Peyer's patch (tissue), 4 donors: ENCODE results near the gene CDH6. TPM values are rescaled to one million over a fixed set of nuclear protein-coding genes. Genes with fewer than 3 reads are reported as not detected.

Experiments used
- DNase-seq, 3 donors: peaks; one replicate each; pipeline ENCODE4 v3.0.0-alpha.2; 2017 to 2019
- H3K27ac ChIP-seq, 4 donors: fragments of 200-600 bp; sonication (generic); one replicate each; pipeline ENCODE4 v1.5.1; 2016 to 2019
- H3K27me3 ChIP-seq, 2 donors: fragments of 200-600 bp; sonication (generic); one replicate each; pipeline ENCODE4 v1.5.1; 2019
- H3K36me3 ChIP-seq, 3 donors: fragments of 200-600 bp; sonication (generic); one replicate each; pipeline ENCODE4 v1.5.1; 2016 to 2019
- H3K4me1 ChIP-seq, 4 donors: fragments of 200-600 bp; sonication (generic); one replicate each; pipeline ENCODE4 v1.5.1; 2016 to 2019
- H3K4me3 ChIP-seq, 4 donors: fragments of 200-600 bp; sonication (generic); 1 replicate in 3 of 4; 2 replicates in 1 of 4; pipeline ENCODE4 v1.5.1; 2016 to 2019; ENCODE audit warnings: mild to moderate bottlenecking in 1 of 4
- H3K9me3 ChIP-seq, 4 donors: fragments of 200-600 bp; sonication (generic); one replicate each; pipeline ENCODE4 v1.5.1; 2016 to 2019; ENCODE audit warnings: mild to moderate bottlenecking in 1 of 4
- POLR2A ChIP-seq, 2 donors: fragments of 450-650 bp; IDR thresholded peaks; one replicate each; pipeline ENCODE4 v1.5.1; 2017; ENCODE audit warnings: antibody characterized with exemption in 2 of 2, mild to moderate bottlenecking in 2 of 2, moderate library complexity in 2 of 2
- total RNA-seq, 4 donors: library from RNA; depleted of rRNA; stranded (reverse); fragments of >200 nt; gene quantifications; one replicate each; pipeline ENCODE4 v1.1.0, GENCODE V29; 2016
- TF ChIP-seq, protein P1 (sequence below), 6 experiments: fragments of 450-650 bp in 4 of 6; fragments of 200-600 bp in 2 of 6; sonication (generic) in 1 of 6; IDR thresholded peaks; one replicate each; pipeline ENCODE4 v1.5.1; 2017 to 2019; ENCODE audit warnings: antibody characterized with exemption in 6 of 6, mild to moderate bottlenecking in 3 of 6, moderate library complexity in 1 of 6

CDH6 gene
- total RNA-seq, 4 donors from 2014 or later = 0.85 to 5.8 (median 1.1) TPM

DNA sequence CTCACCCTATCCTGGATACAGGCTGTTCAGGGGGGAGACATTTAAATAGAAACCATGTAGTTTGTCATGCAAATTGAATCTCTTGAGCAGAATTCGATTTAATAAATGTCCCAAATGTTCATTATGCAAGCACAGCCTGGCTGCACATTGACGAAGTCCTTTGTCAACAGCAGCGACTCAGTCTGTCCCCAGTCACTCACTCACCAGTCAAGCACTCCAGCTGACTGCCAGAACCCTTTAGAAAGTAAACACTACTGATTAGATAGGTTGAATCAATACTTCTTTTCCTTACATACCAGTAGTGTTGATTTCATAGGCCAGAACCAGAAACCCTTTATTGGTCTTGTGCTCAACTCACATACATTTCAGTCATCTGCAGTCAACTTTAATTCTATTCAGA is 27.5 kb downstream of the CDH6 start:
- Histone ChIP-seq H3K27me3 (no peaks in the 10 kb centered on the region), H3K9me3 (no peaks in the 10 kb centered on the region), H3K27ac (no peak overlapping the region), H3K4me1 (no peaks in the 10 kb centered on the region), H3K36me3 (no peaks in the 10 kb centered on the region), H3K4me3 (no peak overlapping the region)
- no peak for DNase-seq
- TF ChIP-seq, protein P1, sequence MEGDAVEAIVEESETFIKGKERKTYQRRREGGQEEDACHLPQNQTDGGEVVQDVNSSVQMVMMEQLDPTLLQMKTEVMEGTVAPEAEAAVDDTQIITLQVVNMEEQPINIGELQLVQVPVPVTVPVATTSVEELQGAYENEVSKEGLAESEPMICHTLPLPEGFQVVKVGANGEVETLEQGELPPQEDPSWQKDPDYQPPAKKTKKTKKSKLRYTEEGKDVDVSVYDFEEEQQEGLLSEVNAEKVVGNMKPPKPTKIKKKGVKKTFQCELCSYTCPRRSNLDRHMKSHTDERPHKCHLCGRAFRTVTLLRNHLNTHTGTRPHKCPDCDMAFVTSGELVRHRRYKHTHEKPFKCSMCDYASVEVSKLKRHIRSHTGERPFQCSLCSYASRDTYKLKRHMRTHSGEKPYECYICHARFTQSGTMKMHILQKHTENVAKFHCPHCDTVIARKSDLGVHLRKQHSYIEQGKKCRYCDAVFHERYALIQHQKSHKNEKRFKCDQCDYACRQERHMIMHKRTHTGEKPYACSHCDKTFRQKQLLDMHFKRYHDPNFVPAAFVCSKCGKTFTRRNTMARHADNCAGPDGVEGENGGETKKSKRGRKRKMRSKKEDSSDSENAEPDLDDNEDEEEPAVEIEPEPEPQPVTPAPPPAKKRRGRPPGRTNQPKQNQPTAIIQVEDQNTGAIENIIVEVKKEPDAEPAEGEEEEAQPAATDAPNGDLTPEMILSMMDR (IDR thresholded peaks at IDR 0.05) = no peak
- TF ChIP-seq POLR2A (IDR thresholded peaks at IDR 0.05) = no peak

DNA sequence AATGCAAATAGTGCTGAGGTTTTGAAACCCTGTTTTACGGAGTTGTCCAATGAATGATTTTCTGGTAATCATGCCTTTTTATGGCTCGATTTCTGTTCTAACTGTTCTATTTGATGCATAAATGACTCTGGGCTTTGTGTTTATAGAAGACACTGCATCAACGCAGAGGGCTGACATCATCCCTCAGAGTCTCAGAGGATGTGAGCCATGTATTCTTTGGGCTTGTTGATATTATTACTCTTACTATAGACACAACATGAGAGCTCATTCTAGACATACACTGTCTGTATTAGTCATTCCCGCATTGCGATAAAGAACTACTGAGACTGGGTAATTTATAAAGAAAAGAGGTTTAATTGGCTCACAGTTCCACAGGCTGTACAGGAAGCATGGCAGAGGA is 31.6 kb downstream of the CDH6 start:
- no peaks in the 10 kb centered on the region for H3K27me3 ChIP-seq
- H3K9me3 ChIP-seq = no peaks in the 10 kb centered on the region
- no peaks in the 10 kb centered on the region for H3K4me1 ChIP-seq
- TF ChIP-seq POLR2A (IDR thresholded peaks at IDR 0.05) = no peak
- TF ChIP-seq, protein P1 (IDR thresholded peaks at IDR 0.05) = no peak
- no peaks in the 10 kb centered on the region for H3K36me3 ChIP-seq
- H3K4me3 ChIP-seq = no peak overlapping the region
- DNase-seq = no peak
- H3K27ac ChIP-seq = no peak overlapping the region

GRCh38 chr5:31225613-31226012 is 32.1 kb downstream of the CDH6 start:
- Histone ChIP-seq H3K27ac (no peak overlapping the region), H3K4me1 (no peaks in the 10 kb centered on the region), H3K36me3 (no peaks in the 10 kb centered on the region), H3K27me3 (no peaks in the 10 kb centered on the region), H3K4me3 (no peak overlapping the region), H3K9me3 (no peaks in the 10 kb centered on the region)
- no peak for DNase-seq
- TF ChIP-seq, protein P1 (IDR thresholded peaks at IDR 0.05) = no peak
- no peak for TF ChIP-seq POLR2A (IDR thresholded peaks at IDR 0.05)

- DNase-seq = no peak
- H3K4me3 ChIP-seq = no peak overlapping the region
- no peaks in the 10 kb centered on the region for H3K9me3 ChIP-seq
- TF ChIP-seq POLR2A (IDR thresholded peaks at IDR 0.05) = no peak
- no peaks in the 10 kb centered on the region for H3K36me3 ChIP-seq
- H3K27ac ChIP-seq = no peak overlapping the region
- no peaks in the 10 kb centered on the region for H3K4me1 ChIP-seq
- H3K27me3 ChIP-seq = no peaks in the 10 kb centered on the region
Observed at GRCh38 chr5:31226651-31227050, 33.2 kb downstream of the CDH6 start.

DNA sequence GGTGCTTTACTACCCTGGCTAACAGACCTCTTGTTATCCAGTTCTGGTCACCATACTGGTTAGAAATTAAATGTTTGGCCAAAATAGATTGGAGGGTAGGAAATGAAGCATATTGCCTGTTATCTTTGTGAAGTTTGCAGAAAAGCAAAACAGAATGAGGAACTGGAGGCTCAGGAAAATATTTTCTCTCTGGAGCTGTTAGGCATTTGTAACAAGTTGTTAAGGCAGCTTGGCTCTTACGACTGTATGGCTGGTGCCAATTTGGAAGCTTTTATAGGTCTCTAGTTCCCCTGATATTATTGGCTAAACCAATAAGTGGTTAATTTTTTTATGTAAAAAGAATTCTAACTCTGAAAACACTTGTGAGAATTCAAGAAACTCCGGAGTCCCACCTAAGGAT is 35.8 kb downstream of the CDH6 start:
- Histone ChIP-seq H3K4me3 (no peak overlapping the region), H3K27ac (no peak overlapping the region), H3K4me1 (no peaks in the 10 kb centered on the region), H3K36me3 (no peaks in the 10 kb centered on the region), H3K27me3 (no peaks in the 10 kb centered on the region), H3K9me3 (no peaks in the 10 kb centered on the region)
- TF ChIP-seq, protein P1 (IDR thresholded peaks at IDR 0.05) = no peak
- TF ChIP-seq POLR2A (IDR thresholded peaks at IDR 0.05) = no peak
- no peak for DNase-seq

DNA sequence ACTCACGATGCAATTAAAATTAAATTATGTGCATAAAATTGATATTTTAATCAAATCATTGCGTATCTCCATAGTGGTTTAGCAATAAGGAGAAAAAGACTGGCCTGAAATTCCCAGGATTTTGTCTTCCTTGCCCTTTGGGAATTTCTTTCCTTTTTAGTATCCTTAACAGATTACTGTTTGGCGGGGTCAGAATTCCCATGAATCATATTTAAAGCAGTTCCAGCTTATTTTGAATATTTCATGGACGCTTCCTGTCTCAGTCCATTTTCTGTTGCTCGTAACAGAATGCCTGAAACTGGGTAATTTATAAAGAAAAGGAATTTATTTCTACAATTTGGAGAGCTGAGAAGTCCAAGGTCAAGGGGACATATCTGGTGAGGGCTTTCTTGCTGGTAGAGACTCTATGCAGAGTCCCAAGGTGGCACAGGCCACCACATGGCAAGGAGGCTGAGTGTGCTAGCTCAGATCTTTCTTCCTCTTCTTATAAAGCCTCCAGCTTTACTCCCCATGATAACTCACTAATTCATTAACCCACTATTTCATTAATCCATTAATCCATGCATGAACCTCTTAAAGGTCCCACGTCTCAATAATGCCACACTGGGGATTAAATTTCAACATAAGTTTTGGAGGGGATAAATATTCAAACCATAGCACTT is 37.8 kb downstream of the CDH6 start:
- H3K27me3 ChIP-seq = no peaks in the 10 kb centered on the region
- no peaks in the 10 kb centered on the region for H3K9me3 ChIP-seq
- TF ChIP-seq POLR2A (IDR thresholded peaks at IDR 0.05) = no peak
- TF ChIP-seq, protein P1 (IDR thresholded peaks at IDR 0.05) = no peak
- H3K4me1 ChIP-seq = no peaks in the 10 kb centered on the region
- H3K36me3 ChIP-seq = no peaks in the 10 kb centered on the region
- no peak for DNase-seq
- H3K4me3 ChIP-seq = no peak overlapping the region
- H3K27ac ChIP-seq = no peak overlapping the region
